SU-DHL-6 (cell line): ENCODE measurements around the gene RFESD.
"Not testable (repeated sequence)": the region's sequence is repeated elsewhere in the genome, so short reads cannot be mapped to it uniquely, and the experiment has no call there.

Experiments
- H2AFZ ChIP-seq: fragments of 200-600 bp; sonication (generic); 2 replicates; pipeline ENCODE4 v1.6.1; 2014; ENCODE audit warnings: low read depth, mild to moderate bottlenecking, moderate library complexity, mixed read lengths, antibody characterized with exemption, low read length; ENCODE audit not compliant: severe bottlenecking
- H3F3A ChIP-seq: fragments of 200-600 bp; shearing (Covaris generic); 2 replicates; pipeline ENCODE4 v1.6.0; 2016; ENCODE audit warnings: antibody characterized with exemption, mild to moderate bottlenecking; ENCODE audit not compliant: insufficient read depth
- H3K27ac ChIP-seq: fragments of 200-600 bp; sonication (generic); 2 replicates; pipeline ENCODE4 v1.5.1; 2016; ENCODE audit warnings: low read depth, mild to moderate bottlenecking, low read length, moderate library complexity, mixed read lengths
- H3K27me3 ChIP-seq: fragments of 200-600 bp; sonication (generic), shearing (Covaris generic); 2 replicates; pipeline ENCODE4 v1.6.0; 2014; ENCODE audit warnings: mild to moderate bottlenecking, low read length
- H3K36me3 ChIP-seq: fragments of 200-600 bp; sonication (generic); 2 replicates; pipeline ENCODE4 v1.6.1; 2014; ENCODE audit warnings: mild to moderate bottlenecking, low read length, mixed read lengths
- H3K4me2 ChIP-seq: fragments of 300-600, 200-600 bp; shearing (Covaris generic), sonication (generic); 2 replicates; pipeline ENCODE4 v1.6.0; 2014; ENCODE audit warnings: low read length, low read depth, mild to moderate bottlenecking; ENCODE audit not compliant: poor library complexity, severe bottlenecking
- H3K4me3 ChIP-seq: fragments of 200-600 bp; sonication (generic); 2 replicates; pipeline ENCODE4 v1.5.1; 2014; ENCODE audit warnings: antibody characterized with exemption, low read length, mild to moderate bottlenecking, mixed read lengths; ENCODE audit not compliant: insufficient read depth, poor library complexity, severe bottlenecking
- H3K79me2 ChIP-seq: fragments of 200-600 bp; sonication (generic); 2 replicates; pipeline ENCODE4 v1.6.1; 2014; ENCODE audit warnings: mild to moderate bottlenecking, low read length, moderate library complexity; ENCODE audit not compliant: insufficient read depth
- H3K9ac ChIP-seq: fragments of 200-600 bp; sonication (generic); 2 replicates; pipeline ENCODE4 v1.7.0; 2014; ENCODE audit warnings: mild to moderate bottlenecking, low read length
- H3K9me2 ChIP-seq: fragments of 200-600 bp; sonication (generic); replicated peaks from 2 replicates; pipeline ENCODE4 v1.6.1; 2014; ENCODE audit warnings: low read length; ENCODE audit not compliant: insufficient read depth
- H3K9me3 ChIP-seq: fragments of 200-600 bp; sonication (generic); 2 replicates; pipeline ENCODE4 v1.6.1; 2014; ENCODE audit warnings: low read length, mixed read lengths; ENCODE audit not compliant: insufficient read depth
- H4K20me1 ChIP-seq: fragments of 200-600 bp; sonication (generic); 2 replicates; pipeline ENCODE4 v1.6.1; 2014; ENCODE audit warnings: low read depth, mild to moderate bottlenecking, antibody characterized with exemption, low read length, moderate library complexity, mixed read lengths
- CTCF ChIP-seq: fragments of 200-600 bp; sonication (generic); IDR thresholded peaks from one replicate; pipeline ENCODE4 v1.5.1; 2017; ENCODE audit warnings: antibody characterized with exemption, mild to moderate bottlenecking, low read length, moderate library complexity; ENCODE audit not compliant: insufficient read depth, poor library complexity, severe bottlenecking
- EZH2phosphoT487 ChIP-seq: fragments of 200-600 bp; sonication (generic), shearing (Covaris generic); conservative IDR thresholded peaks from 2 replicates; pipeline ENCODE4 v1.6.1; 2018; ENCODE audit warnings: mild to moderate bottlenecking, antibody characterized with exemption, low read length, moderate library complexity, mixed read lengths

RFESD gene

GRCh38 chr5:95704150-95704549 lies 57.6 kb downstream of the RFESD start:
- Histone ChIP-seq H3K9ac (no peak overlapping the region), H3K36me3 (no peaks in the 10 kb centered on the region), H2AFZ (no peak overlapping the region), H3F3A (no peaks in the 10 kb centered on the region), H3K9me3 (no peaks in the 10 kb centered on the region), H3K4me3 (no peak overlapping the region), H3K27ac (no peak overlapping the region), H3K27me3 (no peaks in the 10 kb centered on the region), H4K20me1 (no peaks in the 10 kb centered on the region), H3K4me2 (no peak overlapping the region), H3K79me2 (no peaks in the 10 kb centered on the region), H3K9me2 (no peaks in the 10 kb centered on the region)
- no peak for TF ChIP-seq EZH2phosphoT487
- TF ChIP-seq CTCF, result no peak

GRCh38 chr5:95706196-95706595 lies 59.6 kb downstream of the RFESD start:
- H4K20me1 ChIP-seq, H3K4me3 ChIP-seq, H2AFZ ChIP-seq, H3K79me2 ChIP-seq, H3K4me2 ChIP-seq, H3F3A ChIP-seq, H3K9ac ChIP-seq, H3K9me3 ChIP-seq, H3K27me3 ChIP-seq, H3K9me2 ChIP-seq, H3K36me3 ChIP-seq, H3K27ac ChIP-seq: not testable (repeated sequence)

GRCh38 chr5:95707055-95707454 lies 60.5 kb downstream of the RFESD start:
- TF ChIP-seq EZH2phosphoT487 (no peak), CTCF (no peak)
- no peaks in the 10 kb centered on the region for H3K79me2 ChIP-seq
- H2AFZ ChIP-seq, result no peak overlapping the region
- H3F3A ChIP-seq, result no peaks in the 10 kb centered on the region
- no peaks in the 10 kb centered on the region for H4K20me1 ChIP-seq
- H3K27me3 ChIP-seq, result no peaks in the 10 kb centered on the region
- H3K4me2 ChIP-seq, result no peak overlapping the region
- H3K4me3 ChIP-seq, result no peak overlapping the region
- H3K9me2 ChIP-seq, result no peaks in the 10 kb centered on the region
- no peak overlapping the region for H3K9ac ChIP-seq
- no peaks in the 10 kb centered on the region for H3K36me3 ChIP-seq
- no peaks in the 10 kb centered on the region for H3K9me3 ChIP-seq
- H3K27ac ChIP-seq, result no peak overlapping the region
